HG03175 (cell line): Measurements from ENCODE around the gene IGF2BP3.
"Not testable (repeated sequence)": the region's sequence is repeated elsewhere in the genome, so short reads cannot be mapped to it uniquely, and the experiment has no call there.

Source experiments
- ATAC-seq: cut with Tn5 transposase; IDR thresholded peaks from one replicate; pipeline ENCODE4 v1.9.1; 2021; ENCODE audit warnings: mild to moderate bottlenecking, moderate library complexity; ENCODE audit not compliant: unreplicated experiment

Gene IGF2BP3

GRCh38 chr7:23426876-23427275, 43.4 kb downstream of the IGF2BP3 start:
- no peak for ATAC-seq

- ATAC-seq = no peak
Observed at GRCh38 chr7:23422909-23423308, 47.4 kb downstream of the IGF2BP3 start.

GRCh38 chr7:23422384-23422783, 47.9 kb downstream of the IGF2BP3 start:
- no peak for ATAC-seq

- no peak for ATAC-seq
Observed at GRCh38 chr7:23419845-23420244, 50.4 kb downstream of the IGF2BP3 start.

DNA sequence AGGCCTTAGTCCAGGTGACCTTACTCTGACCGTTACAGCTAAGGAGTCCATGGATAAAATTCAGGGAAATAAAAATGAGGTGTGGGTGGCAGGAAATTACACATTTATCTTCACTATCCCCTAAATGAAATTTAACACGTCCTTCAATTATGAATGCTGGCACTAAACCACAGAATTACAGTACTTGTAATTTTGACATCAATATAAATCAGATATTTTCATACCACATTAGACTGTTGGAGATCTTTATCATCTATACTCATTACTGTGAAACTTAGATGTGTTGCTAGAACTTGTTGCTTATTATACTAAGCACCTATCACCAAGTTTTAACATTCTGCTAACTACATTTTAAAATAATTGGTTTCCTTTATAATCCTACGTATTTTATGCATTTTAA, 51.1 kb downstream of the IGF2BP3 start:
- ATAC-seq = no peak

DNA sequence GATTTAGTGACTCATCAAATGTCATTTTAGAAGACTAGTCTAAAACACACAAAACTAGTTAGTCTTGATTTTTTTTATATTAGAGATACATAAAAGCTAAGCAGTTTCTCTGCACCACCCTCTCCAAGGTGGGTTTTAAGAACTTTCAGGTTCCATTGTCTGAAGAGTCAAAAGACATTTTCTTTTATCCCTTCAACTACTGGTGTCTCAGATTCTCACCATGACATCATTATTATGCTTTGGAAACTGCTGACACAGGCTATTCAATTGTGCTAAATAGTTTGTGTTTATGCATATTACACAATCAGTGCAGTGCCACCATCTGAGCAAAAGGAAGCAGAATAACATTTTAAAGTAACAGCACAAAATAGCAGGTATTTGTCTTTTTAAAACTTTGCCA, 52.2 kb downstream of the IGF2BP3 start:
- ATAC-seq = no peak

GRCh38 chr7:23415198-23415597, 55.1 kb downstream of the IGF2BP3 start:
- ATAC-seq = no peak

GRCh38 chr7:23410446-23411183, 59.7 kb downstream of the IGF2BP3 start:
- ATAC-seq = peak; percentile 76

GRCh38 chr7:23406564-23406963, 63.7 kb downstream of the IGF2BP3 start:
- not testable (repeated sequence) for ATAC-seq

DNA sequence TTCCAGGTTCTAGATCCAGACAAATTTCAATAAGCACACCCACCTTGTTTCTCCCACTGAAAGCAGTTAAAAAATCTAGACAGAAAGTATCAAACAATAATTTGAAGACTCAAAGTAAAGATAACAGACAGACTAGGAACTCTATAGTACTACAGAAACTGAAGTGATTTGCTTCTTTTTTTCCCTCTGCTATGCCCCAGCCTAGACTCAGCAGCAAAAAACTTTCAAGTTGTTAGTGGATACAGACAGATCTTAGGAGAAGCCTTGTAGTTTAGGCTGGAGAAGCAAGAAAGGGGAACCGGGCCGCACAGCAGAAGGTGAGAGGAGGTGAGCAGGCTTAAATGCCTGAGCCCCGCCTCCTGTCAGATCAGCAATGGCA, 65.1 kb downstream of the IGF2BP3 start:
- no peak for ATAC-seq

DNA sequence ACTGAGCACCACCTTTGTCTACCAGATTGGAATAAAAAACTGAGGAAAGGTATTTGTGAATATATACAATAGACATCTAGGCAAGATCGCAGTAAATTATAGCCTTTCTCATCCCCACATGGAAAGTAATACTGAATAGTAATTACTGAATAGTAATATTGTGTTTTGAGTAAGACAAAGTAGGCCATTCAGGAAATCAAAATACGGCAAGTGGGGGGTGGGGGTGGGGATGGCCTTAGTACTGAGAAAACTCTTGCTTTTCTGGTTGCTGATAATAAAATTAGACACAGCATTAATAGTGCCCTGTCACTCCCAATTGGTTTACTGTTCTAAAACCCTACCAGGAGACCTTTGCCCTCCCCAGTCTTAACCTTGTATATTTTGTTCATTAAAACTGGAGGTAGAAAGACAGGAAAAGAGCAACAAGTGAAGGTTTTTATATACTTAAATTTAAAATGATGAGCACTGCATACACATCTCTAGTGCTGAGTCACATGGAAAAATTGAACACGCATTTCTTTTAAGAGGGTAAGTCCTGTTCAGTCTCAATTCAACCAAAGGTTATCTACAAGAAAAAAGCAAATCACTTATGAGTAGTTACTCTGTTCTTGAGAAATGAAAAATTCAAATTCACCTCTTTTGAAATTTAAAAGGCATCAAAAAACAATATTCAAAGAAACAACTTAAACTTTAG, 65.6 kb downstream of the IGF2BP3 start:
- no peak for ATAC-seq

DNA sequence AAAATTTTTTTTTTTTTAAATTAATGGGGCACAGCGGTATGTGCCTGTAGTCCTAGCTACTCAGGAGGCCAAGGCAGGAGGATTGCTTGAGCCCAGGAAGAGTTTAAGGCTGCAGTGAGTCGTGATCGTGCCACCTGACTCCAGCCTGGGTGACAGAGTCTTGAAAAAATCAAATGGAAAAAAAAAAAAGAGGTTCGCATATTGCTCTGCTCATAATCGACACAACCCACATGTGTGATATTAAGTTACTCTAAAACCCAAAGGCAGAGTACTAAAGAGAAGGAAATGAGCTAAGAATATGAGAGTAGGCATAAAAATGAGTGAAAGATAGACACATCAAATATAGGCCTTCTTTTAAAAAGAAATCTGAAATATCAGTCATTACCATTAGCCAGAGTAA, 66.3 kb downstream of the IGF2BP3 start:
- no peak for ATAC-seq

GRCh38 chr7:23398090-23398489, 72.2 kb downstream of the IGF2BP3 start:
- not testable (repeated sequence) for ATAC-seq

GRCh38 chr7:23397241-23397640, 73.0 kb downstream of the IGF2BP3 start:
- ATAC-seq = no peak

DNA sequence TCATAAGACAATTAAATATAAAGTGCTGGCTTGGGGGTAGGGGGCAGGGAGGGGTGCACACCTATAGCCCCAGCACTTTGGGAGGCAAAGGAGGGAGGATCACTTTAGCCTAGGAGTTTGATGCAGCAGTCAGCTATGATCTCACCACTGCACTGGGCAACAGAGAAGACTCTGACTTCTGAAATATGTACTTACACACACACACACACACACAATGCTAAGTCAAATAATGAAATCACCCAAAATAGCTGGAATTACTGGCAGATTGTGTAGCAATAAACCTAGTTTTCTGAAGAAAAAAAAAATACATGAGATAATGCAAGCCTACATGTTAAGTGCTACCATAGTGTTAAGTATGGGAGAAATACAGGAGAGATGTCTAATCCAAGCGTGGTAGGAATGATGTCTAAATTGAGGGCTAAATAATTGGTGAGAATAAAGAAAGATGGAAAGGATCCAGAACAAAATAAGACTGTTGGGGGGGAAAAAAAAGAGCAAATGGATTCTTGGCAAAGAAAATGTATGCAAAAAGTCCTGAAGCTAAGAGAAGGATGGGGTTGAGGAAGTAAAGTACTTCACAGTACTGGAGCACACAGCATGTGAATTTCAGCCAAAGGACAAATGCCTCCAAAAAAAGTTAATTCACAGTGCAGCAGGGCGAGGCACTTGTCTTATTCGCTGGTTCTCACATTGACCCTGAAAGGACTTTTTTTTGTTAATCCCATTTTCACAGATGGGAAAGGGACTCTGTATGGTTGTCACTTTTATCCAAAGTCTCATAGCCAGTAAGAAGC, 73.9 kb downstream of the IGF2BP3 start:
- no peak for ATAC-seq

DNA sequence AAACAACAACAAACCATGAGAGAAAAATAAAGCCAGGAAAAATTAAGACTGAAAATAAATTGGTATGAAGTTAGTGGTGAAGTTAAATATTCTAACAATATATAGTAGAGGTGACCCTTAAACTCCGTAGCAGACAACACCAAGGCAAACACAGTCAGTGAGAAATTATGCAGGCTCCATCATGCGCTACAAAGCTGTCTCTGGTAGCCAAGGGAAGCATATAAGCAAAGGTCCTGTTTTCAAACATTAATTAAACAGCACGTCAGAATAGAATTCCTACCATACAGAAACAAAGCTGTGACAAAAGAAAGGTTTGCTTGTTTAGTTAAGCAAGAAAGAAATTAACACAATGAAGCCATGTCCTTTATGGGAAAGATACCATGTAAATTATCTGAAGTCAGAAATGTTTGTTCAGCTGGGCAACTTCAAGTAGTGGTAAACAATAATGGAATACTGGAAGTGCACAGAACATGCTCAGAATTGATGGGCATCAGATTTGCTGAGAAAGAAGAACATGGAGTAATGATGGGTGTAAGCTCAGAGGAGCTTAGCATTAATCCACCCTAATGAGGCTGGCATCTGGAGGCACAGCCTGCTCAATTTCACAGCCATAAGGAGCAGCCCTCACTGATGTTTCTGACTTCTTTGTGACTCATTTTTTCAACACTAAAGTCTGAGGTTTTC, 75.7 kb downstream of the IGF2BP3 start:
- ATAC-seq = no peak

GRCh38 chr7:23393636-23394035, 76.7 kb downstream of the IGF2BP3 start:
- ATAC-seq = no peak

- ATAC-seq = no peak
Observed at GRCh38 chr7:23389701-23390100, 80.6 kb downstream of the IGF2BP3 start.

DNA sequence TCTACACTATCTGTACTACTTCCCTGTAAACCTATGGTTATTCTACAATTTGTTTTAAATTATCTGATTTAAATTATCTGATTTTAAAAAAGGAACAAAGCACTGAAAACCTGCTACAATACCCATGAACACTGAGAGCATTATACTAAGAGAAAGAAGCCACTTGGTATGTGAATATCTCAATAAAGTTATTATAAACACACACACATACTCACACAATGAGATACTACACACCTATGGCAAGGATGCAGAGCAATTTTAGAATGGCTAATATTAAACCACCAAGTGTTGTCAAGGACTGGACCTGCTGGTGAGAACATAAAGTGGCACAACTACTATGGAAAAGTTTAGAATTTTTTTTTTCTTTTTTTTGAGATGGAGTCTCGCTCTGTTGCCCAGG, 82.7 kb downstream of the IGF2BP3 start:
- no peak for ATAC-seq

DNA sequence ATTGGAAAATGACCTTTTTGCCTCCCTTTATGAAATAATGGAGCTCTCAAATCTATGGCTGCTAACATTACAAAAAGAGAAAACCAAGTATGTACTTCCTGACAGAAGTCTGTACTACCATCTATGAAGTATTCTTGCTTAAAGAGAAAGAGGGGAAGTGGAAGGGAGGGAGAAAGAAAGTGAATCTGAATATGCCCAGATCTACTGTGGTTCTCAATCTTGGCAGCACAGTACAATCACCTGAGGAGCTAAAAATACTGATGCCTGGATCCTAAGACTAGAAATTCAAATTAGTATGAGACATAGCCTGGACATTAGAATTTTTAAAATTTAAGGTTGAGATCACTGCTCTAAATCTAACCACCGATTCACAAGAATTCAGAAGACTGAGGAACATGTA, 85.2 kb downstream of the IGF2BP3 start:
- no peak for ATAC-seq

DNA sequence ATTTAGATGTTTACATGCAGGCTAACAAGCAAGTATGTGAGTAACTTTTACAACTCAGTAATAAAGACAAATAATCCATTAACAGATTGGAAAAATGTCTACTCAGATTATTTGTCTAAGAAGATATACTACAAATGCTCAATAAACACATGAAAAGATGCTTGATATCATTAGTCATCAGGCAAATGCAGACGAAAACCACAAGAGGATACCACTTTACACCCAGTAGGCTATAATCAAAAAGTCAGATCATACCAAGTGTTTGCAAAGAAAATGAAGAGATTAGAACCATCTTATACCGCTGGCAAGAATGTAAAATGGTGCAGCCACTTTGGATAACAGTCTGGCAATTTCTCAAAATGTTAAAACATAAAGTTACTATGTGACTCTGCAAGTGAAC, 87.1 kb downstream of the IGF2BP3 start:
- no peak for ATAC-seq
